Suprapubic skin (tissue), 4 donors: ENCODE data around the gene ADRA2C. TPM values are rescaled to one million over a fixed set of nuclear protein-coding genes. Genes with fewer than 3 reads are reported as not detected.

Experiments
- DNase-seq, 2 donors: peaks; one replicate each; pipeline ENCODE4 v3.0.0-alpha.2; 2019; ENCODE audit warnings: low spot score in 2 of 2
- H3K27ac ChIP-seq: fragments of 200-600 bp; sonication (generic); one replicate; pipeline ENCODE4 v1.5.1; 2019
- H3K27me3 ChIP-seq: fragments of 200-600 bp; sonication (generic); one replicate; pipeline ENCODE4 v1.5.1; 2019
- H3K36me3 ChIP-seq: fragments of 200-600 bp; sonication (generic); one replicate; pipeline ENCODE4 v1.5.1; 2019
- H3K4me1 ChIP-seq: fragments of 200-600 bp; sonication (generic); one replicate; pipeline ENCODE4 v1.5.1; 2019
- H3K4me3 ChIP-seq: fragments of 200-600 bp; sonication (generic); one replicate; pipeline ENCODE4 v1.5.1; 2019; ENCODE audit warnings: mild to moderate bottlenecking
- H3K9me3 ChIP-seq: fragments of 200-600 bp; sonication (generic); one replicate; pipeline ENCODE4 v1.5.1; 2019
- CTCF ChIP-seq, 2 donors: fragments of 200-600 bp in 1 of 2; fragments of 450-650 bp in 1 of 2; sonication (generic) in 1 of 2; IDR thresholded peaks; one replicate each; pipeline ENCODE4 v1.5.1; 2016 to 2019; ENCODE audit warnings: antibody characterized with exemption in 2 of 2, mild to moderate bottlenecking in 1 of 2, moderate library complexity in 1 of 2
- EP300 ChIP-seq: sonication (generic); formaldehyde crosslinking; IDR thresholded peaks from one replicate; pipeline ENCODE4 v1.6.1; 2017; ENCODE audit warnings: antibody characterized with exemption
- POLR2A ChIP-seq, 2 donors: fragments of 450-650 bp; IDR thresholded peaks; one replicate each; pipeline ENCODE4 v1.6.1; 2017; ENCODE audit warnings: antibody characterized with exemption in 2 of 2, mild to moderate bottlenecking in 2 of 2, moderate library complexity in 2 of 2
- POLR2AphosphoS5 ChIP-seq, 3 donors: sonication (generic); formaldehyde crosslinking; IDR thresholded peaks; one replicate each; pipeline ENCODE4 v1.6.1; 2017; ENCODE audit warnings: antibody characterized with exemption in 3 of 3
- WGBS: methylation state at CpG from one replicate; pipeline ENCODE4 v1.1.5; 2018; 5-methylcytosine and 5-hydroxymethylcytosine counted together
- total RNA-seq, 4 donors: library from RNA; depleted of rRNA; stranded (reverse); fragments of >200 nt; gene quantifications; one replicate each; pipeline ENCODE4 v1.1.0, GENCODE V29; 2016

ADRA2C gene
- total RNA-seq, 4 donors from 2014 or later: 2.6 to 5.3 (median 4.0) TPM

GRCh38 chr4:3746701-3747580 lies 19.2 kb upstream of the ADRA2C start:
- no peak for DNase-seq
- H3K4me3 ChIP-seq: no peak overlapping the region
- WGBS: 78% methylated on average over 20 of the region's 23 CpGs
- H3K9me3 ChIP-seq: peaks cover 5% of the 10 kb centered on the region
- TF ChIP-seq POLR2A (IDR thresholded peaks at IDR 0.05) (no peak), EP300 (no peak), CTCF (IDR thresholded peaks at IDR 0.05) (no peak), POLR2AphosphoS5 (IDR thresholded peaks at IDR 0.05) (no peak)
- H3K27me3 ChIP-seq: peaks cover 96% of the 10 kb centered on the region
- H3K36me3 ChIP-seq: no peaks in the 10 kb centered on the region
- H3K27ac ChIP-seq: no peak overlapping the region
- peaks cover 7% of the 10 kb centered on the region for H3K4me1 ChIP-seq

DNA sequence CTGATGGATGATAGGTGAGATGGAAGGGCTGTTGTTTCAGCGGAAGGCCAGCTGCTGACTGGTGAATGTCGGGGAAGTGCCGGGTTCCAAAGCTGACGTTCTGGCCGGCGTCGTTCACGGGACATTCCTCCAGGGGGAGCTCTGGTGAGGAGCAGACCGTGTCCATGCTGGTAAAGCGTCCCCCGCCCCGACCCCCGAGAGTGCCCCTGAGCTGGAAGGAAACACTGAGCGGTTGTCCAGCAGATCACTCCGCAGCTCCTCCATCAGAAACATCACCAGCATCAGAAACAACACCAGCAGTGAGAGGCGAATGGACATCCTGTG lies 18.6 kb upstream of the ADRA2C start:
- Histone ChIP-seq H3K27me3 (peaks cover 96% of the 10 kb centered on the region), H3K4me3 (no peak overlapping the region), H3K27ac (no peak overlapping the region), H3K4me1 (peaks cover 7% of the 10 kb centered on the region), H3K9me3 (peaks cover 4% of the 10 kb centered on the region), H3K36me3 (no peaks in the 10 kb centered on the region)
- WGBS: 7% methylated on average over 15 of the region's 16 CpGs
- no peak for DNase-seq
- TF ChIP-seq EP300 (no peak), POLR2A (IDR thresholded peaks at IDR 0.05) (no peak), POLR2AphosphoS5 (IDR thresholded peaks at IDR 0.05) (no peak), CTCF (IDR thresholded peaks at IDR 0.05) (no peak)

DNA sequence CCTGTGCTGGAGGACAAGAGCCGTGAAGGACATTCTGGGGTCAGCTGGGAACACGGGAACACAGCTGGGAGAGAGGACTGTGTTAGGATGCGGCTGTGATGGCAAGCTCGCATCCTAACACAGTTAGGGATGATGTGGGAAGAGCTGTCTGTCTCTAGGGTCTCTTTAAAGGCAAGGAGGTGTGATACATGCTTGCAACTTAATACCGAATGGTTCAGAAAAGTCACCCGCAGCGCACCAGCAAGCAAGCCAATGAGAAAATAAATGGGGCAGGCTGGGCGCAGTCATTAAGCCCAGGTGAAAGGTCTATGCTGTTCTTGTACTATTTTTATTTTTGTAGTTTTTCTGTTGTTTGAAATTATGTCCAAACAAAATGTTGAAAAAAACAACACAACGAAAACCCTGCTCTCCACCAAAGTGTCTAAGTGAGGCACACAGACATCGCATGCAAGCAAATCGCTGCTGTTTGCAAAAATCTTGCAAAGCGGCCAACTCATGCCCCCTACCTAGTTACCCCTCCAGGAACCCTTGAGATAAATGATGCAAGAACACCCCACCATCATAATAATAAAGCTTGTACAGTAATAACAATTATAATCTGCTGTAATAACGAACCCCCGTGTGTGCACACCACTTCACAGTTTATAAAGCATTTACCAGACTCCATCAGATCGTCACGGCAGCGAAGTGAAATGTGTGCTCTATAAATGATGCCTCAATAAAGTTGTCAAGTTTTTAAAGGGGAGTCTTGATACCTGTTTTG lies 17.9 kb upstream of the ADRA2C start:
- Histone ChIP-seq H3K4me3 (no peak overlapping the region), H3K4me1 (peaks cover 7% of the 10 kb centered on the region), H3K9me3 (no peaks in the 10 kb centered on the region), H3K27ac (no peak overlapping the region), H3K36me3 (no peaks in the 10 kb centered on the region), H3K27me3 (peaks cover 96% of the 10 kb centered on the region)
- no peak for DNase-seq
- WGBS: 65% methylated on average over 17 of the region's 17 CpGs
- TF ChIP-seq POLR2AphosphoS5 (IDR thresholded peaks at IDR 0.05) (no peak), POLR2A (IDR thresholded peaks at IDR 0.05) (no peak), CTCF (IDR thresholded peaks at IDR 0.05) (no peak), EP300 (no peak)

DNA sequence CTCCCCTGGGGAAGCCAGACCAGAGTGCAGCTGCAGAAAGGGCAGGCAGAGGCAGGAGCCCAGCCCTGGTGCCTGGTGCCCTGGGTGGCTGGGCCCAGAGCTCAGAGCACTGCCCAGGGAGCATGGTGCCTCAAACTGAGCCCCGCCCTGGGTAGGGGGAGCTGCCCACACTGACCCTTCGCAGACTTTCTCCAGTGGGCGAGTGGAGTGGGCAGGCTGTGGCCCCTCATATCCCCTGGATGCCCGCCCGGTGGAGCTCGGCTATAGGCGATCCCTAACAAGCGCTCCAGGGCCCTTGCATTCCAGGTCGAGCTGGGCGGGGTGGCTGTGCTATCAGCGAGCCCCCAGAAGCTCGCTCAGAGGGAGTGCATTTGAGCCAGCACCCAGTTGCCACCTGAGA lies 17.1 kb upstream of the ADRA2C start:
- Histone ChIP-seq H3K27me3 (peaks cover 95% of the 10 kb centered on the region), H3K4me1 (peaks cover 7% of the 10 kb centered on the region), H3K4me3 (no peak overlapping the region), H3K36me3 (no peaks in the 10 kb centered on the region), H3K27ac (no peak overlapping the region), H3K9me3 (no peaks in the 10 kb centered on the region)
- no peak for DNase-seq
- 60% methylated on average over 1 of the region's 12 CpGs for WGBS
- TF ChIP-seq CTCF (IDR thresholded peaks at IDR 0.05) (no peak), POLR2AphosphoS5 (IDR thresholded peaks at IDR 0.05) (no peak), POLR2A (IDR thresholded peaks at IDR 0.05) (no peak), EP300 (no peak)

DNA sequence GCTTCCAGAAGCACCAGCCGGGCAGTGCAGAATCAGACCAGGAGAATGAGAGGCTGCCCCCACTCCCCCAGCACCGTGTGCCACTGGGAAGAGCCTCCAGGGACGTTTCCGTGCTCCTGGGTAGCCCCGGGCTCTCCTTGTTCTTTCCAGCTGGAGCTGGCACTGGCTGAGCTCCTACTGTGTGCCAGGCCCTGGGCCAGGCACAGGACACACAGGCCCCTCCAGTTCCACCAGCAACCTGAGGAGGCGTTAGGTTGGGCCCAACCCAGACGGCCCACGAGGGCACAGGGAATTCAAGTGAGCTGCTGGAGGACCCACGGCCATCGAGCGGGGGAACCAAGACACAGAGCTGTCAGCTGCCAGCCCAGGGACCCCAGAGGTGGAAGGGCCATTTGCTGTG lies 15.9 kb upstream of the ADRA2C start:
- Histone ChIP-seq H3K36me3 (no peaks in the 10 kb centered on the region), H3K27ac (no peak overlapping the region), H3K4me3 (no peak overlapping the region), H3K4me1 (peaks cover 3% of the 10 kb centered on the region), H3K27me3 (peaks cover 91% of the 10 kb centered on the region), H3K9me3 (no peaks in the 10 kb centered on the region)
- WGBS: 55% methylated on average over 5 of the region's 11 CpGs
- DNase-seq: no peak
- no peak for TF ChIP-seq POLR2AphosphoS5 (IDR thresholded peaks at IDR 0.05)
- no peak for TF ChIP-seq CTCF (IDR thresholded peaks at IDR 0.05)
- no peak for TF ChIP-seq POLR2A (IDR thresholded peaks at IDR 0.05)
- TF ChIP-seq EP300: no peak
